Measurements from ENCODE around the gene C3orf85. TPM values are rescaled to one million over a fixed set of nuclear protein-coding genes. Genes with fewer than 3 reads are reported as not detected.
A peak's percentile ranks its signal among the peaks of the same experiment; 100 is the strongest.
"Not testable (repeated sequence)": the region's sequence is repeated elsewhere in the genome, so short reads cannot be mapped to it uniquely, and the experiment has no call there.

C3orf85 gene
- not detected for total RNA-seq

DNA sequence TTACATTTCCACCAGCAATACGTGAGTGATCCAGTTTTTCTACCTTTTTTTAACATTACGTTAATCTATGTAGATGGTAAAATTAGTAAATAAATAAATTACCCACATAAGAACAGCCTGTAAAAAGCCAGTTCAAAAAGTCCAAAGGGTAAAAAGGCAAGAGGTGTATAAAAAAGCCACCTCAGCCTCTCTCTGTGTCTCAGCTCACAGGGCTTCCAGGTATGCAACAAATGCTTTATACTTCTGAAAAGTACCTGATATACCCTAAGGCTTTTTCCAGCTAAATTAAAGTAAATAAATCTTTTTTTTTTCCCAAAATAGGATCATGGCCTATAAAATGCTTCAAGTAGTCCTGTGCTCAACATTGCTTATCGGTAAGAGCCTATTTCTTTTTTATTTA is at the start of gene C3orf85:
TSS of gene C3orf85 (plus strand) at position 197 of the 400 bp plus-strand sequence. CDS start at position 326, 129 bp downstream.
- no peak for ATAC-seq

DNA sequence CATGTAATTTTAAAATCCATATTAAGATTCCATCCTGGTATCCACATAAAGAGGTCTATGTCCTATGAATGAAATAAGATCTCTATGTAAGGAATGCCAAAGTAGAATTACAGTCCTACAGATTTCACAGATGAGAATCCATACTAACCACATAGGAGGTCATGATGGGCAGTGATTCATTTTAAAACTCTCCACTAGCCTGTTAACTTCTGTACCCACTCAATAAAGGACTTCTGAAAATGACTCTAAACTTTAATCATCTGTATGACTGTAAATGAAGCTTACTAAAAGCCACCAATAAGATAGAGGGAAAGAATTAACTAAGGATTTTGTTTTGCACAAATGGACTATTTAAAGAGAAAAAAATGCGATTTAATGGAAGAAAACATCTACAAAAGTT is 47.3 kb upstream of the C3orf85 start:
- ATAC-seq: no peak

DNA sequence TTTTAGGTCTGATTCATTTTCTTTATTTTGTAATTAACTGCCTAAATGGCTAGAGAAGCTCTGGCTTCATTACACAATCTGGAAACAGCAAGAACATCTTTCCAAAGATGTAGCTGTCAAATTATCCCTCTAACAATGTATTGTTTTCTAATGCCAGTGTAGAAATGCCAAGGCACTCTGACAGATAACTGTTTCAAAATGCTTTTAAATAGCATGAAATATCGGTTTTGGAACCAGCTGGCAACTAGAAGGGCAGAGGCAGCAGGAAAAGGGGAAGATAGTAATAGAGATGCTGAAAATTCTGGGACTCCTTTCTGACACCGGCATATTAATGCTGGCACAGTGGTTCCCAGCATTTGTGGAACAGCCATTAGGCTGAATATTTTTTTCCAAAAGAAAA is 44.7 kb upstream of the C3orf85 start:
- ATAC-seq: no peak

DNA sequence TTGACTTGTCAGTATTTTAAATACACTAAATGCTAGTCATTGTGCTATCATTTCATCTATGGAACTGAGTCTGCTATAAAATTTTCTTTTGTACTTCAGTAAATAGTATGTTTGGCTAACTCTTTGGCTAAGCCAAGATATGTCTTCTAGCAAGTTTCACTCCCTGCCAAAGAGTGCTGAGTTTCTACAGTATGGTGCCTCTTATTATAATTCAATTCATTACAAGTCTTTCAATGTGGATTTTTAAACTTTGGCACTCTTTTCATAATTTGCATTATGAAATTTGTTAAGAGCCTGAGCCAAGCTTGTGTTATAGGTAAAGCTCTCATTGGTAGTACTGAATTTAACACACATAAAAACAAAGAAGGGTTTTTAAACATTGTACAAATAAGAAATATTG is 43.0 kb upstream of the C3orf85 start:
- ATAC-seq: no peak

- ATAC-seq: no peak
Observed at GRCh38 chr3:109095166-109095565, 41.4 kb upstream of the C3orf85 start.

DNA sequence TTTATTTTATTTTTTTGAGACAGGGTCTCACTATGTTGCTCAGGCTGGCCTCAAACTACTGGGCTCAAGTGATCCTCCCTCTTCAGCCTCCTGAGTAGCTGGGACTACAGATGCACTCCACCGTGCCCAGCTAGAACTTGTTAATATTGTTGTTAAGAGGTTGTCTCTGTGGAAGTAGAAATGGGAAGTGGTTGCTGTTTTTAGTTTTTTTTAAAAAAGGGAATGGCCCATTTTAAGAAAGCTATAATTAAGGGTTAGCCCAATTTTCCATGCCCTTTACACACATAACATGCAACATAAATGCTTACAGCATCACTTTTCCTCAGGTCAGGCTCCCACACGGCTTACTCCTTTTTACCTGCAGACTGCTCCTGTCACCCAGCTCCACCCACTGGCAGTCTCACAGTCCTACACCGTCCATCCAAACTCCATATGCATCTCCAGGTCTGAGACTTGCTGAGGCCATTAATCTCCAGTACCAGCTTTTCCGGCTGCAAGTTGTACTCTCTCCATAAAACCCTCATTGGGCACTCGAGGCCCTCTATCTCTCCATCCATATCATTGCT is 38.4 kb upstream of the C3orf85 start:
- peak; percentile 44 for ATAC-seq

DNA sequence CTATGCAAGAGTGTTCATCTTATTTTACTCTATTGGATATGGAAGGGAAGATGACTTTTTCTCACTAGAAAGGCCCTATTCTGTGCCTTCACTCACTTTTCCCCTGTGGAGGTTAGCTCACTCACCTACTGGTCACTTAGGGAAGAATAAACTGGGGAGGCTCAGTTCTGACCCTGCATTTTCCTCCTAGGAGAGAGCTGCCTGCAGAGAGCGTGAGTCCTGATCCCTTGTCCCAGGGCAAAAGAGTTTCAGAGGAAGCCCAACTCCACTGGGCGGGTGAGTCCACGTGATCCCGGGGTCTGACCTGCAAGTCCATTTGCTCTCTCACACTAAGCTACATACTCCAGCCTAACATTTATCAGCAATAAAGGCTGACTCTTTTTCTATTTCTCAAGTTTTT is 26.9 kb upstream of the C3orf85 start:
- ATAC-seq: no peak

GRCh38 chr3:109112946-109113760 is 23.4 kb upstream of the C3orf85 start:
- no peak for ATAC-seq

DNA sequence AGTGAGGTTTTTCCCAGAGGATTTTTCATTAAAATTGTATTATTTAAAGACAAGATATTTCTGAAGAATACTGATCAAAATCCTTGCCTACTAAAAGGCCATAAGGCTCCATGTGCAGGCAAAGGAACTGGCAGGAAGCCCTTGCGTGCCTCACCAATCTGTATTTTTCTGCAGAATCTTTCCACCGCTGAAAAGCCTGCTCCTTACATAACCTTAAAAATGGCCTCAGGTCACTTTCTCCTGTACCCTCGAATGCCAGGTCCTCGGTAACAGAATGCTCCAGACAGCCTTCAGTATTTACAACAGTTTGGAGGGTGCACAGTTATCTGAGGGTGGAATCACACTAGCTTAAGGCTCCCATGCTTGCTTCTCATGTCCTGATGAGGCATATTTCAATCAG is 21.8 kb upstream of the C3orf85 start:
- ATAC-seq: no peak

DNA sequence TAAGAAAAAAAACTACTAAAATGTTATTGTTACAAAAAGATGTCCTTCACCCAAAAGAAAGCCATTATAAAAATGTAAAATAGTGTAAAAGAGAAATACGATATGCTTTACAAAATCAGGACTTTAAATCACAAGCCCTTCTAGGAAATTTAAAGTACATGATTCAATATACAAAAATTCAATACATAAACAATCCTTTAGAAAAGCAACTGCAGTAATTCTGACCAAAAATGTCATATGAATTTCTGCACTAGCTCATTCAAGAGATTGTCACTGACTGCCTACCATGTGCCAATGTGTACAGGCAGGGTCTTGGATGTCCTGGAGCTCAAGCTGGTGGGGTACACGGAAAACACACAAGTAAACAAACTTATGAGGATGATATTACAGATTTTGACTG is 21.1 kb upstream of the C3orf85 start:
- no peak for ATAC-seq

DNA sequence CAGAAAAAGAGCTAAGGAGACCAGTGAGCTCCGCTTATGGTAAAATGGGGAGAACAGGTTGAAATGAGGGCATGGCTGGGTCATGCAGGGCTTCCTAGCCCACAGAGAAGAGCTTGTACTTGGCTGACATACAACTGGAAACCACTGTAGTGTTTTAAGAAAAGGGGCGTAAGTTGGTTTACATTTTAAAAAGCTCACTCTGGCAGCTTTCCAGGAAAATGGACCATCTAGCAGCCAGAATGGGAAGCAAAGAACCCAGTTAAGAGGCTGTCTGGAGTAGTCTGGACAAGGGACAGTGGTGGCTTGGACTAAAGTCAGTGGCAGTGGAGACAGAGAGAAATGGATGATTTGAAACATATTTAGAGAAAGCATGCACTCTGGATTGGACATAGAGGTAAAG is 20.5 kb upstream of the C3orf85 start:
- no peak for ATAC-seq

- ATAC-seq: peak; percentile 13
Observed at GRCh38 chr3:109117939-109118338, 18.6 kb upstream of the C3orf85 start, which contains the start of gene MORC1. Gene MORC1, minus strand, starts transcription at chr3:109118134. Its CDS starts 75 bp downstream, at chr3:109118059.

- ATAC-seq: no peak
Observed at GRCh38 chr3:109118584-109118983, 17.9 kb upstream of the C3orf85 start.

DNA sequence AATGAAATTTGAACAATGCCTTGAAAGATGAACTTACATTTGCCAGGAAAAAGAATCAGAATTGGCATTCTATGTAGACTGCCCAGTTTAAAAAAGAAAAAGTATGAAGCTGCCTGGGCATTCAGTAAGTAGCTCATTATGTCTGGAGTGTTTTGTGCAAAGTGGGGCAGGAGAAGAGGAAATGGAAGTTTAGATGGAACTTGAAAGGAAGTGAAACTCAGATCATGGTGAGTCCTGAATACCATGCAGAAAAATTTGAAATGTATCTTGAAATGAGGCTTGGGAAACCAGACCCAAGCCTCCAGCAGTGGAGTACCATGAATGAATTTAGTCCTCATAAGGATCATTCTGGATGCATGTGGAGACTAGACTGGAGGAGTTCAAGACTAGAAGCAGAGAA is 13.8 kb upstream of the C3orf85 start:
- no peak for ATAC-seq

- ATAC-seq: no peak
Observed at GRCh38 chr3:109125902-109126301, 10.6 kb upstream of the C3orf85 start.

GRCh38 chr3:109127553-109127952 is 9.0 kb upstream of the C3orf85 start:
- ATAC-seq: no peak

DNA sequence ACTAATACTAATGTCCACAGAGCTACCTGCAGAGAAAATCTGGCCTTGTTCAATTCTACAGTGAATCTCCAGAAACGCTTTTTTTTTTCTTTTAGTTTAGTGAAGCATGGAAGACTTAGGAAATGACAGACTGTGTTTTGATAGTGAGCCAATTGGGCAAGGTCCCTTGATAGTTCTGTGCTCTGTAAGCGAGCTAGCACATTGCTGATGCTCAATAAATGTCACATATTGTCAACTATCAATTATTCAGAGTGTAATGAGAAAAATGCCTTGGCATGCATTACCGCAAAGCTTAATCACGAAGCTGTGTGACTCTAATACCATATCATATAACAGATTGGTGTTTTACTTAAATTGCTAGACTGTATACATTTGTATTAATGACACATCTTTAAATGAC is 5.2 kb upstream of the C3orf85 start:
- ATAC-seq: no peak

DNA sequence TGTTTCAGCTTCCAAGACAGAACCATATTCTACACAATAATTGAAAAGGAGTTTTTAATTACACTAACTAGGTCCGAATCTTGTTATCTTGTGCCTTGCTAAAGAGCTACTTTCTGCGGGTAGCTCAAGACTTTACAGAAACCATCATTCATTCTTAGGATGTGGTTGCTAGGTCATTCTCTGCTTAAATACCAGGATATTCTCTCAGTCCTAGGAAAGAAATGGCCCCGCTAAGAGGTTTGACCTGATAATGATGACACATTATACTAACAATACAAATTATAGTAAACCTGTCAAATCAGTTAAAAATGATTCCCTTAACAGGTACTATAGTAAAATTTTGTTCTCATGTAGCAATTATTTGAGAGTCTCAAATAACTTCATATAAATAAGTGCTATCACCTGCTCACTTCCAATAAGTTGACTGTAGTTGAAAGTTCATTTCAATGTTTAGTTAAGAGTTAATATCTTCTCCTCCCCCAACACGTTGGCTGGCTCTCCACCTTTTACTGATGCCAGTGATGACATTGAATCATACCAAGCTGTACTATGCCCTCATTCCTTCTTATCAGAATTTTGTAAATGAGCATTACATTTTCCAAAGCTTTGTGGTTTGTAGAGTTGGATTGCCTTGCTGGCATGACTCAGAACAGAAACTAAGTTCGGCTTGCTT is 3.6 kb upstream of the C3orf85 start:
- no peak for ATAC-seq

DNA sequence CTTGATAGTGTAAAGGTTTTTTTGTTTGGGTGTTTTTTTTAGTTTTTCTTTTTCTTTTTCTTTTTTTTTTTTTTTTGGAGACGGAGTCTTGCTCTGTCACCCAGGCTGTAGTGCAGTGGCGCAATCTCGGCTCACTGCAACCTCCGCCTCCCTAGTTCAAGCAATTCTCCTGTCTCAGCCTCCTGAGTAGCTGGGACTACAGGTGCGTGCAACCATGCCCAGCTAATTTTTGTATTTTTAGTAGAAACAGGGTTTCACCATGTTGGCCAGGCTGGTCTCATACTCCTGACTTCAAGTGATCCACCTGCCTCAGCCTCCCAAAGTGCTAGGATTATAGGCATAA is 3.1 kb upstream of the C3orf85 start:
- ATAC-seq: not testable (repeated sequence)

DNA sequence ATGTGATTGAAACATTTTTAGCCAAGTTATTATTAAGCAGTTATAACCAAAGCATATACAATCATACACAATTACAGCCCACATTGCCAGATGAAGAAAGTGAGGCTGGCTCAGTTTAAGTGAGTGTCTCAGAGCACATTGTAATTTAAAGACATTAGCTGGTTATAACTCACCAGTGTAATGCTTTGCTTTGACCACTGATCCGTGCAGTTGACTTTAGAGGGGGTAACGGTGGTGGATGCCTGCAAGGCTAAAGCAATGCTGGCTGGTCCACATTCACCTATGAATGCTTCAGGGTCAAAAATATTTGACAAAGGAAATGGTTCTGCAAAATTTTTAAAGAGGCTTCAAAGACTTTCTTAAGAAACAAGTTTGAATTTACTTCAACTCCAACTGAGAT is 1.2 kb downstream of the C3orf85 start:
- no peak for ATAC-seq

DNA sequence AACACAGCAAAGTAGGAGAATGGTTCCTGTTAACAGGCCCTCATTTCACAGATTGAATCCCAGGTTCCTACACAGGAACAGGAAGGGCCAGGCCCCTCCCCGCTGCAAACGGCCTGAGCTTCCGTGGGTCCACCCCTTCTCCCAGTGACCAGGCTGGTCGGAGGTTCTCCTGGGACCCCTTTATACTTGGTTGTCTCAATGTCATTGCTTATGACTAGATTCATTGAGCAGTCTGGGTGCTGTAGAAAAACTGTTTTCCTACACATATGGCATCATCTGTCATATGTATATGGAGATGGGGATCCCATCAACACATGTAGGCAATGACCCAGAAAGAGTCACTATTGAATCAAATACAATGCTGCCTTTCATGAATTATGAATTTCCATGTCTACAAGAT is 3.8 kb downstream of the C3orf85 start:
- no peak for ATAC-seq

DNA sequence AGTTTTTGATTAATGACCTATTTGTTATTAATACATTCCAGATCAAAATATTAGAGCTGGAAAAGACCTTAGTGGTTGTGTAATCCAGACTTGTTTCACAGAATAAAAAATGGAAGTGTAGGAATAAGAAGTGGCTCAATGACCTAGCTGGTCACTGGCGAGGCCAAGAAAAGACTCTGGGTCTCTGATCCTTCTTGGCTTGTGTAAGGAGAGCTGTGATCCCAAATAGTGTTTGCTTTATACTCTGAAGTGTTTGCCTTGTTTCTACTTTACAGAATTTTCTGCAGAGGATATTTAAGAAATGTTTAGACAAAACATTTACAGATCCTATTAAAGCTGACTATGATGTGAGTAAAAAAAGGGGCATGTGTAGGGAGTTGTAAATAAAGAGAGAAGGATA is 7.1 kb downstream of the C3orf85 start:
- ATAC-seq: no peak

GRCh38 chr3:109149078-109149477 is 12.6 kb downstream of the C3orf85 start:
- no peak for ATAC-seq

DNA sequence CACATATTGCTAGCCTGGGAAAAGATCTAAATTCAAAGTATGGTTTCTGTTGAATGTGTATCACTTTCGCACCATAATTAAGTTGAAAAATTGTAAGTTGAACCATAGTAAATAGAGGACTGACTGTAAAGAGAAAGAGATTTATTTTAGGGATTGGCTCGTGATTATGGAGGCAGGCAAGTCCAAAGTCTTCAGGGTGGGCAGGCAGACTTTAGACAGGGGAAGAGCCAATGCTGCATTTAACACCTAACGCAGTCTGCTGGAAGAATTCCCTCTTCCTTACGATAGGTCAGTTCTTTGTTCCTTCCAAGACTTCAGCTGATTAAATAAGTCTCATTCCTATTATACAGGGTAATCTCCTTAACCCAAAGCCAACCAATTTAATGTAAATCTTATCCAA is 15.8 kb downstream of the C3orf85 start:
- no peak for ATAC-seq
